T-helper 2 cell treated with Interferon-gamma antibody and Interleukin-4, amounts not matched to agents 100 ng/mL and 5 ng/mL, for 36 hours (primary cell): Measurements from ENCODE around the gene CTXND2. TPM values are rescaled to one million over a fixed set of nuclear protein-coding genes. Genes with fewer than 3 reads are reported as not detected.
"Not testable (repeated sequence)": the region's sequence is repeated elsewhere in the genome, so short reads cannot be mapped to it uniquely, and the experiment has no call there.

Experiments used
- intact Hi-C: fragments of 100-400 bp; cut with micrococcal nuclease; formaldehyde crosslinking; loops from one replicate; pipeline ENCODE4 v1.15.1; 2023
- total RNA-seq: library from RNA; stranded (reverse); gene quantifications from 2 replicates; pipeline ENCODE4 v1.2.3, GENCODE V29; 2022

CTXND2 gene
- total RNA-seq: not detected in 2 replicates

DNA sequence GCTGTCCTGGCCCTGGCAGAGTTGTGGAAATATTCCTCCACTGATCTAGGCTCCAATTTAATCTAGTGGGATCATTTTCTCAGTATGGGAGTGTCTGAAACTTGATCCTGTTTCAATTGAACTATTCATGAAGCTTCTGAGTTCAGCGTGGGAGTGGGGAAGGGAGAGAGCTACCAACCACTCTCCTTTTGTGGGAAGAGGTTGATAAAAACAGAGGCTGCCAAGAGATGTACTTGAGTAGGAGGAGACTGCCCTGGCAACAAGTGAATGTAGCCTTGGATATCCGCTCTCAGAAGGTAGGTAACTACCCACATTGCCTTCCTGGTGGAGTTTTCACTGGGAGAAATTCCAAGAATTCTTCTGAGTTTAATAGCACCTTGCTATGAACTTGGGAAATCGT, at the start of gene CTXND2:
Gene CTXND2 (plus strand): TSS at position 119 of the 400 bp plus-strand sequence. CDS start 25,179 bp downstream, outside the sequence.
- intact Hi-C loops: no loop called here

DNA sequence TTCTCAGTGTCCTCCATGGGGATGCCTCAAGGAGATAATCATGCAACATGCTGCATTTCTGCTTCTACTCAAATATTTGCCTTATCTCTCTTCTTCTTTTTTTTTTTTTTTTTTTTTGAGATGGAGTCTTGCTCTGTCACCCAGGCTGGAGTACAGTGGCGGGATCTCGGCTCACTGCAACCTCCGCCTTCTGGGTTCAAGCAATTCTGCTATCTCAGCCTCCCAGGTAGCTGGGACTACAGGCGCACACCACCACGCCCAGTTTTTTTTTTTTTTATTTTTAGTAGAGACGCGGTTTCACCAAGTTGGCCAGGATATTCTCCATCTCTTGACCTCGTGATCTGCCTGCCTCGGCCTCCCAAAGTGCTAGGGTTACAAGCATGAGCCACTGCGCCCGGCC, 46.1 kb upstream of the CTXND2 start:
- intact Hi-C loops: loop anchor here (2.0 to 10.0 kb wide), 2 partner anchors 34 to 84 kb away; partner anchors contain the start of gene SETDB1

- intact Hi-C loops: loop anchor here (2.0 to 10.0 kb wide), 2 partner anchors 33 to 83 kb away; partner anchors contain the start of gene SETDB1
These were observed 45.3 kb upstream of the CTXND2 start for GRCh38 chr1:150841626-150842025.

DNA sequence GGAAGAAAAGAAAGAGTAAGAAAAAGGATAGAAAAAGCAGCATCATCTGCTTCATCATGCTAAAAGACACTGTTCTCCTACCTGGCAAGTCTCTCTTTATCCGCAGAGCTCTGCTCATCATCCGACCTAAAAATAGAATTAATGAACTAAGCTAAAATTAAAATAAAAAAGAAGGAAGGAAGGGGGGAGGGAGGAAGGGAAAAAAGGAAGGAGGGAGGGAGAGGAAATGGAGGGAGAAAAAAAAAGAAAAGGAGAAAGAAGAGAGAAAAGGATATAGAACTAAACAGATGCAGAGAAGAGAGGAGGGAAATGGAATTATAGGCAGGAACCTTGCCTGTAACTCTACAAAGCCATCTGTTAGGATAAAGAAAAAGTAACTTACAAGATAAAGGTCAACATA, 44.6 kb upstream of the CTXND2 start:
- intact Hi-C loops: loop anchor here (10.0 kb wide), 1 partner anchor 82 kb away; the partner anchor contains the start of gene SETDB1

DNA sequence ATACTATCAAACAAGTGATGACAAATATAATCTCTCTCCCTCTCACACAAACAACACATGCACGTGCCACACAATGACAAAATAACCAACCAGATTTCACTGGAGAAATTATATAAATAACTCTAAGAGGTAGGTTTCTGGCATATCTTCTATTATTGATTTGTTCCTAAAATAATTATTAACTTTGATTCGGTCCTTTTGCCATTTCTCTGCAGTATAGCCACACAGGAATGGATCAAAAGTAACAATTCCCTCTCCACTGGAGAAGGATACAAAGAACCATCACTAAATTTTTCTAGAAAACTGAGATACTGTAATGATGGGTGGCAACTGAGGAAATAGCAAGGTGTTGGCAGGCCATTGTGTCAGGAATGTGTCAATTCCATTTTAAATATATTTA, 44.0 kb upstream of the CTXND2 start:
- intact Hi-C loops: loop anchor here (10.0 kb wide), 1 partner anchor 82 kb away; the partner anchor contains the start of gene SETDB1

DNA sequence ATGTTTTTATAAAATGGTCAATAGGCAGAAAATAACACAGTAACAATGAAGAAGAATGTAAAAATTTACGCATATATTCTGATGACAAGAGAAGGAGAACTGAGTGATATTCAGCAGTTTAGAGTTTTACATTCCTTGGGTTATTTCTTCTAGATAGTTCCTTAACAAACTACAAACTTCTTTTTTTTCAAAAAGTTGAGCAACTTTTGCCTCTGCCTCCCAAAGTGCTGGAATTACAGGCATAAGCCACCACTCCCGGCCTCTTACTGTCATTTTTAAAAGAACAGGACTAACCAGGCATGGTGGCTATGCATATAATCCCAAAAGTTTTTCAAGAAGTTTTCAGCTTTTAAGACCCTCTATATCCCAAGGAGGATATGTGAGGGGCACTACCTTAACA, 43.5 kb upstream of the CTXND2 start:
- intact Hi-C loops: loop anchor here (10.0 kb wide), 1 partner anchor 81 kb away; the partner anchor contains the start of gene SETDB1

DNA sequence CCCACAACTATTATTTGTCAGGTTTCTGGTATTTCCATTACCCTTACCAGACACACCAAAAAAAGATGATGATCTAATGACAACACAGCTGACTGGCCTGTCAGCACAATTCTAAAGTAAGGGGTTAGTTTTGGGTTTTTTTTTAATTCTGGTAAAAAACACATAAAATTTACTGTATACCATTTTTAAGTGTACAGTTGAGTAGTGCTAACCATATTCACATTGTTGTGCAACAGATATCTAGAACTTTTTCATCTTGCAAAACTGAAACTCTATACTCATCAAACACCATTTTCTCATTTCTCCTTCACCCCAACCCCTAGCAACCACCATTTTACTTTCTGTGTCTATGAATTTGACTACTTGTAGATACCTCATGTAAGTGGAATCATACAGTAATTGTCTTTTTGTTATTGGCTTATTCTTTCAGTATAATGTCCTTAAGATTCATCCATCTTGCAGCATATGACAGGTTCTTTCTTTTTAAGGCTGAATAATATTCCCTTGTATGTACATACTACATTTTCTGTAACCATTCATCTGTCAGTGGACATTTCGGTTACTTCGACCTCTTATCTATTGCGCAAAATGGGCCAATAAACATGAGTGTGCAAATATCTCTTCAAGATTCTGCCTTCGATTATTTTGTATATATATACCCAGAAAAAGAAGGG, 40.3 kb upstream of the CTXND2 start:
- intact Hi-C loops: loop anchor here (10.0 kb wide), 1 partner anchor 78 kb away; the partner anchor contains the start of gene SETDB1

DNA sequence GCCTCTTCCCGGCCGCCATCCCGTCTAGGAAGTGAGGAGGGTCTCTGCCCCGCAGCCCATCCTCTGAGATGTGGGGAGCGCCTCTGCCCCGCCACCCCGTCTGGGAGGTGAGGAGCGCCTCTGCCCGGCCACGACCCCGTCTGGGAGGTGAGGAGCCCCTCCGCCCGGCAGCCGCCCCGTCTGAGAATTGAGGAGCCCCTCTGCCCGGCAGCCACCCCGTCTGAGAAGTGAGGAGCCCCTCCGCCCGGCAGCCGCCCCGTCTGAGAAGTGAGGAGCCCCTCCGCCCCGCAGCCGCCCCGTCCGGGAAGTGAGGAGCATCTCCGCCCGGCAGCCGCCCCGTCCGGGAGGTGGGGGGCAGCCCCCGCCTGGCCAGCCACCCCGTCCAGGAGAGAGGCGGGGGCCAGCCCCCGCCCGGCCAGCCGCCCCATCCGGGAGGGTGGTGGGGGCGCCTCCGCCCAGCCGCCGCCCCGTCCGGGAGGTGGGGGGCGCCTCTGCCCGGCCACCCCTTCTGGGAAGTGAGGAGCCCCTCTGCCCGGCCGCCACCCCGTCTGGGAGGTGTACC, 36.1 kb upstream of the CTXND2 start:
- intact Hi-C loops: not testable (repeated sequence)

DNA sequence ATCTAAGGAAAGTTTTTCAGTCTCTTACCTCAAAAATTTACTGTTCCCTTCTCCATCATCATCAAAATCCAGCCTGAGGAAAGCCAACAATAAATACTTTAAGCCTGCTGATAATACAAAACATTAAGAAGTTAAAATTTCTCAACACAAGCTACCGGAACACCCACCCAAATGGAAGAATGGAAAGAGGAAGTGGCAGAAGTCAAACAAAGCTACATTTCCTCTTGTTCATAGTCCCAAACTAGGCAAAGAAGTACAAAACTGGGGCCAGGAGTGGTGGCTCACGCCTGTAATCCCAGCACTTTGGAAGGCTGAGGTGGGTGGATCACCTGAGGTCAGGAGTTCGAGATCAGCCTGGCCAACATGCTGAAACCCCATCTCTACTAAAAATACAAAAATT, 34.2 kb upstream of the CTXND2 start:
- intact Hi-C loops: not testable (repeated sequence)

DNA sequence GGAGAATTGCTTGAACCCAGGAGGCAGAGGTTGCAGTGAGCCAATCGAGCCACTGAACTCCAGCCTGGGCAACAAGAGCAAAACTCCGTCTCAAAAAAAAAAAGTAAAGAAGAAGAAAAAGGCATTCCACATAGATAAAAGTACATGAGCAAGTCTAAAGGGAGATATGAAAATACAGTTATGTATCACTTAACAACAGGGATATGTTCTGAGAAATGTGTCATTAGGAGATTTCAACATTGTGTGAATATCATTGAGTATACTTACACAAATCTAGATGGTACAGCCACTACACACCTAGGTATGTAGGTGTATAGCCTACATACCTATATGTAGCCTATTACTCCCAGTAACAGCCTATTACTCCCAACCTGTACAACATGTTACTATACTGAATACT, 23.2 kb upstream of the CTXND2 start:
- intact Hi-C loops: no loop called here

DNA sequence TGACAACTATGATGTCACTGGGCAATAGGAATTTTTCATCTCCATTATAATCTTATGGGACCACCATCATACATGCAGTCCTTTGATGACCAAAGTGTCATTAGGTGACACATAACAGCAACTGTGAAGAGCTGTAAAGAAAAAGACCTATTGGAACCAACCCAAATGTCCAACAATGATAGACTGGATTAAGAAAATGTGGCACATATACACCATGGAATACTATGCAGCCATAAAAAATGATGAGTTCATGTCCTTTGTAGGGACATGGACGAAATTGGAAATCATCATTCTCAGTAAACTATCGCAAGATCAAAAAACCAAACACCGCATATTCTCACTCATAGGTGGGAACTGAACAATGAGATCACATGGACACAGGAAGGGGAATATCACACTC, 22.7 kb upstream of the CTXND2 start:
- intact Hi-C loops: not testable (repeated sequence)

DNA sequence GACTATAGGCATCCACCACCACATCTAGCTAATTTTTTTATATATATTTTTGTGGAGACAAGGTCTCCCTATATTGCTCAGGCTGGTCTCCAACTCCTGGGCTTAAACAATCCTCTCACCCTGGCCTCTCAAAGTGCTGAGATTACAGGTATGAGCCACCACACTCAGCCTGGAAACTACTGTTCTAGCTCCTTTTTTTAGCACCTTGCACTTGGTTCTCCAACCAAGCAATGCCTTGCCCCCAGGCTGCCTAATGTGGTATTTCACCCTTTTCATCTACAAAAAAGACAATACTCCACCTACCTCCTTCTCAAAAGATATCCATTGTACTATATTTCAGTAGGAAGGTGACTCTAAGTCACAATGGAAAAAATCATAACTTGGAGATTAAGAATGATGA, 17.3 kb upstream of the CTXND2 start:
- intact Hi-C loops: no loop called here

- intact Hi-C loops: no loop called here
These were observed 14.4 kb upstream of the CTXND2 start for GRCh38 chr1:150872572-150872971.

DNA sequence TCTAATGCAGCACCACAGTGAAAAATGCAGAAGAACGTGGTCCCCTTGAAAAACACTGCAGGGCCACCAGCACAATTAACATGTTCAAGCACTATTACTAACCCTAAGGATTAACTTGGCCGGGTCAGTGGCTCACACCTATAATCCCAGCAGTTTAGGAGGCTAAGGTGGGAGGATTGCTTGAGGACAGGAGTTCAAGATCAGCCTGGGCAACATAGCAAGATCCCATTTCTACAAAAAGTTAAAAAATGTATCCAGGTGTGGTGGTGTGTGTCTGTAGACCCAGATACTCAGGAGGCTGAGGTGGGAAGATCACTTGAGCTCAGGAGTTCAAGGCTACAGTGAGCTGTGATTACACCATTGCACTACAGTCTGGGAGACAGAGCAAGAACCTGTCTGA, 13.4 kb upstream of the CTXND2 start:
- intact Hi-C loops: no loop called here

GRCh38 chr1:150874455-150875196, 12.3 kb upstream of the CTXND2 start:
- intact Hi-C loops: loop anchor here (2.0 kb wide), 1 partner anchor 34 kb away; no protein-coding TSS in a partner anchor

GRCh38 chr1:150875197-150876118, 11.5 kb upstream of the CTXND2 start:
- intact Hi-C loops: loop anchor here (1.0 to 2.0 kb wide), 4 partner anchors 15 to 103 kb away; partner anchors contain the start of gene SETDB1

- intact Hi-C loops: loop anchor here (1.0 to 2.0 kb wide), 3 partner anchors 15 to 103 kb away; partner anchors contain the start of gene SETDB1
These were observed 10.8 kb upstream of the CTXND2 start for GRCh38 chr1:150876119-150876454.

DNA sequence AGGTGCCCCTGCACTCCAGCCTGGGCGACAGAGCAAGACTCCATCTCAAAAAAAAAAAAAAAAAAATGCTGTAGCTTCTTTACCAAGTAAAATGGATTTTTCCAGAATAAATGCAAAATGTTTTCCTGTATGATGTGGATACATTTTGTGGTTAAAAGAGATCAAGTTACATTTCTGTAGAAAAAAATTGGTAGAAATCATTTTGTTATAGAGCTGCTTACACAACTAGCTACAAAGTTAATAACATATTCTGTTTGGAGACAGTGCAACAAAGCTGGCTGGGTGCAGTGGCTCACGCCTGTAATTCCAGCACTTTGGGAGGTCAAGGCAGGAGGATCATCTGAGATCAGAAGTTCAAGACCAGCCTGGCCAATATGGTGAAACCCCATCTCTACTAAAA, 8.0 kb upstream of the CTXND2 start:
- intact Hi-C loops: not testable (repeated sequence)

DNA sequence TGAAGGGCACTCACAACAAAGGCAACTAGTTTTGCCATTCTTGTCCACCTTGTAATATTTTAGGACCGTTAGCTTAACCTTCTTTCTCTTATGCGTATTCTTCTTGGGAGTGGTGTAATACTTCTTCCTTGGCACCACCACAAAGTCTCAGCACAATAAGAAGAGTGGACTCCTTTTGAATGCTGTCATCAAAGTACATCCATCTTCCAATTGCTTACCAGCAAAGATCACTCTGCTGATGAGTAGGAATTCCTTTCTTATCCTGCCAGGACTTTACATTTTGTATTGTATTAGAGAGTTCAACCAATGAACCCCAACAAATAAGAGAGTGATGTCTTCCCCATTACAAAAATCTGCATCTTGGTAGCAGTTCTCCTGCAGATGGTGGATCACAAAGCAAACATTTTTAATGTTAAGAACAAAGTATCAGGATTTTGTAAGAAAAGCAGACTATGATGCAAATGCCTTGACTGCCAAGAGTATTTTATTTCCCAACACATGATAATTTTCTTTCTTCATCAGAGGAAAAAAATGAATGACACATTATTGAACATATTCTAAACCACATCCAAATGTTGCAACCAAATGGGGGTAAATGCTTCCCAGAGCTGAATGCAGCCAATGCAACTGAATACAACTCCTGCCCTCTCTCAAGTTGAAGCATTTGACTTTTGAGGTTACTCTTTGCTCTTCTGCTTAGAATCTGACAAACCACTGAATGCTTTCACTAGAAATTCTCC, 5.4 kb upstream of the CTXND2 start:
- intact Hi-C loops: no loop called here

DNA sequence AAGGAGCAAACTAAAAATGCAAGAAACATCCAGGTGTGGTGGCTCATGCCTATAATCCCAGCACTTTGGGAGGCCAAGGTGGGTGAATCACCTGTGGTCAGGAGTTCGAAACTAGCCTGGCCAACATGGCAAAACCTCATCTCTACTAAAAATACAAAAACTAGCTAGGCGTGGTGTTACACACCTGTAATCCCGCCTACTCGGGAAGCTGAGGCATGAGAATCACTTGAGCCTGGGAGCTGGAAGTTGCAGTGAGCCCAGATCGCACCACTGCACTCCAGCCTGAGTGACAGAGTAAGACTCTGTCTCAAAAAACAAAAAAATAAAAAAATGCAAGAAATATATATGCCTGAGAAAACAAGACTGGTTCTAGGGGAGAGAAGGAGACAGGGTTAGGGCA, 3.8 kb upstream of the CTXND2 start:
- intact Hi-C loops: not testable (repeated sequence)
